HepG2 (cell line): Measurements from ENCODE around the gene DNAJC7. TPM values are rescaled to one million over a fixed set of nuclear protein-coding genes. Genes with fewer than 3 reads are reported as not detected.

Source experiments
- CHD4 ChIP-seq: fragments of 200-600 bp; sonication (generic); IDR thresholded peaks from 2 replicates; pipeline ENCODE4 v1.7.0; 2017; ENCODE audit warnings: mild to moderate bottlenecking, low read length, borderline replicate concordance
- GATAD2A ChIP-seq: IDR thresholded peaks from 2 replicates; pipeline ENCODE4 v1.6.1; 2016
- KDM5B ChIP-seq: sonication (generic); formaldehyde crosslinking; IDR thresholded peaks from 2 replicates; pipeline ENCODE4 v1.4.0; 2020; ENCODE audit warnings: missing genetic modification reagents, mild to moderate bottlenecking, borderline replicate concordance
- NCOR1 ChIP-seq: fragments of 200-600 bp; sonication (generic); IDR thresholded peaks from 2 replicates; pipeline ENCODE4 v1.7.0; 2017; ENCODE audit warnings: antibody characterized with exemption, low read length, borderline replicate concordance
- PHF20 ChIP-seq: sonication (generic); formaldehyde crosslinking; IDR thresholded peaks from 2 replicates; pipeline ENCODE4 v1.5.0; 2020; ENCODE audit warnings: mild to moderate bottlenecking, missing genetic modification reagents
- RBAK ChIP-seq: sonication (generic); formaldehyde crosslinking; IDR thresholded peaks from 2 replicates; pipeline ENCODE4 v1.5.1; 2020; ENCODE audit warnings: mild to moderate bottlenecking, missing genetic modification reagents
- ZNF296 ChIP-seq: sonication (generic); formaldehyde crosslinking; conservative IDR thresholded peaks from 2 replicates; pipeline ENCODE4 v1.5.0; 2020; ENCODE audit warnings: mild to moderate bottlenecking, missing genetic modification reagents
- ZNF3 ChIP-seq: IDR thresholded peaks from 2 replicates; pipeline ENCODE4 v1.7.0; 2017; ENCODE audit warnings: inconsistent platforms
- ZNF333 ChIP-seq: sonication (generic); formaldehyde crosslinking; IDR thresholded peaks from 2 replicates; pipeline ENCODE4 v1.4.0; 2020; ENCODE audit warnings: mild to moderate bottlenecking, missing genetic modification reagents, borderline replicate concordance
- ZNF619 ChIP-seq: sonication (generic); formaldehyde crosslinking; IDR thresholded peaks from 2 replicates; pipeline ENCODE4 v1.4.0; 2020; ENCODE audit warnings: mild to moderate bottlenecking, missing genetic modification reagents
- ZNF7 ChIP-seq: IDR thresholded peaks from 2 replicates; pipeline ENCODE4 v1.6.1; 2016; ENCODE audit warnings: missing biosample characterization, missing genetic modification reagents
- ZNF75D ChIP-seq: sonication (generic); formaldehyde crosslinking; IDR thresholded peaks from 2 replicates; pipeline ENCODE4 v1.8.1; 2023; ENCODE audit warnings: missing genetic modification reagents, mild to moderate bottlenecking, borderline replicate concordance
- ZNF775 ChIP-seq: sonication (generic); formaldehyde crosslinking; IDR thresholded peaks from 2 replicates; pipeline ENCODE4 v1.4.0; 2020; ENCODE audit warnings: missing genetic modification reagents, mild to moderate bottlenecking, moderate library complexity, borderline replicate concordance
- ZSCAN22 ChIP-seq: sonication (generic); formaldehyde crosslinking; IDR thresholded peaks from 2 replicates; pipeline ENCODE4 v1.4.0; 2020; ENCODE audit warnings: mild to moderate bottlenecking, missing genetic modification reagents
- polyA plus RNA-seq, 8 experiments: library from polyadenylated mRNA; depleted of rRNA in 3 of 8; stranded (reverse) in 7 of 8; unstranded in 1 of 8; fragments of >200 nt; fragmentation: Illumina TruSeq in 4 of 8; extraction: Trizol in 4 of 8; gene quantifications; 2 replicates each; pipeline versions ENCODE4 v1.2.1 to v1.2.3, GENCODE V29; 2011 to 2016; ENCODE audit warnings: low read depth in 4 of 8, missing spikeins in 1 of 8, mixed read lengths in 1 of 8; ENCODE audit not compliant: insufficient read depth in 1 of 8
- total RNA-seq, 5 experiments: library from RNA; depleted of rRNA; stranded (reverse); fragments of >200 nt; fragmentation: Illumina TruSeq; extraction: Trizol; gene quantifications; 2 replicates each; pipeline ENCODE4 v1.2.3, GENCODE V29; 2016; ENCODE audit warnings: low read depth in 1 of 5
- TF ChIP-seq, protein P1 (sequence below): sonication (generic); formaldehyde crosslinking; IDR thresholded peaks from 2 replicates; pipeline ENCODE4 v1.4.0; 2020; ENCODE audit warnings: missing genetic modification reagents
- TF ChIP-seq, protein P2 (sequence below): sonication (generic); formaldehyde crosslinking; IDR thresholded peaks from 2 replicates; pipeline ENCODE4 v1.4.0; 2020; ENCODE audit warnings: mild to moderate bottlenecking, missing genetic modification reagents
- TF ChIP-seq, protein P3 (sequence below): sonication (generic); formaldehyde crosslinking; IDR thresholded peaks from 2 replicates; pipeline ENCODE4 v1.9.0; 2021; ENCODE audit warnings: missing genetic modification reagents, mild to moderate bottlenecking, borderline replicate concordance
- TF ChIP-seq, protein P4 (sequence below): sonication (generic); formaldehyde crosslinking; conservative IDR thresholded peaks from 2 replicates; pipeline ENCODE4 v1.8.1; 2023; ENCODE audit warnings: missing genetic modification reagents

Gene DNAJC7
- total and polyA plus RNA-seq, 2 of the 13 experiments (the other 11 are each of a cell fraction or from before 2014, with no cell fraction given) = 47.7 to 132 TPM

DNA sequence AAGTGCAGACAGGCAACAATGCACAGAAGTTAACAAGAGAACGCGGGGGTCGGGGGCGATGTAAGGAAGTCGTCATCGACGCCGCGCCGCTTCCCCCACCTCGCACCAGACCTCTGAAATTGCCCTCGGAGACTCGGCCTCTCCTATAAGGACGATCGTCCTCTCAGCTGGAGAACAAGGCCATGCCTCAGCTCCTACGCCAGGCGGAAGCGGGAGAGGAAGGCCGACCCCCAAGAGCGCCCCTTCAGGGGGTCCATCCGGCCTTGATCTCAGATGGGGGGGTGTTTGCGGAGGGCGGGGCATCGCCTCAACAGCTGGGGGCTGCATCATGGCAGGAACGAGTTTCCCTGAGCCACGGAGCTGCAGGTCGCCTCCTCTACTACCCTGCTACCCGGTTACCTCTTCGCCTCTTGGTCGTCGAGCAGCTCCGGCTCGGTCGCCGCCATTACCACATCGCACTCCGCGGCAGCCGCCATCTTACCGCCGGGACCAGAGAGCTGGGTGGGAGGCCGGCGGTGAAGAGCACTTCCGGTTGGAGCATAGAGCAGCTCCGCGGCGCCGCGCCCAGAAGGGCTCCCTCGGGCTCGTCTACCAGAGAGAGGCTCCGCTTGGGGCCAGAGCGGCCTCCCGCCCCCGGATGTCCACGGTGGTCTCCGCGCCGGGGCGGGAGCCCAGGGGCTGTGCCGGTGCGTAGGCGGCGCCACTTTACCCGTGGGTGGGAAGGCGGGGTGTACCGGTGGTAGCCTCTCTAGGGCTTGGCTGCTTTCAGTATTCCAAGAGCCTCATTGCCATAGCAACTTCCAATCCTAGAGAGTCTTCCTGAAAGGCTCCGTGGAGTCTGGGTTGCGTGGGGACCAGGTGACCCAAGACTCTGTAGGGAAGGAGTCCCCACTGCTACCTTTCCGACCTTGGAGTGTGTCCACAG is at the start of gene DNAJC7 (continued):
- TF ChIP-seq, protein P1, sequence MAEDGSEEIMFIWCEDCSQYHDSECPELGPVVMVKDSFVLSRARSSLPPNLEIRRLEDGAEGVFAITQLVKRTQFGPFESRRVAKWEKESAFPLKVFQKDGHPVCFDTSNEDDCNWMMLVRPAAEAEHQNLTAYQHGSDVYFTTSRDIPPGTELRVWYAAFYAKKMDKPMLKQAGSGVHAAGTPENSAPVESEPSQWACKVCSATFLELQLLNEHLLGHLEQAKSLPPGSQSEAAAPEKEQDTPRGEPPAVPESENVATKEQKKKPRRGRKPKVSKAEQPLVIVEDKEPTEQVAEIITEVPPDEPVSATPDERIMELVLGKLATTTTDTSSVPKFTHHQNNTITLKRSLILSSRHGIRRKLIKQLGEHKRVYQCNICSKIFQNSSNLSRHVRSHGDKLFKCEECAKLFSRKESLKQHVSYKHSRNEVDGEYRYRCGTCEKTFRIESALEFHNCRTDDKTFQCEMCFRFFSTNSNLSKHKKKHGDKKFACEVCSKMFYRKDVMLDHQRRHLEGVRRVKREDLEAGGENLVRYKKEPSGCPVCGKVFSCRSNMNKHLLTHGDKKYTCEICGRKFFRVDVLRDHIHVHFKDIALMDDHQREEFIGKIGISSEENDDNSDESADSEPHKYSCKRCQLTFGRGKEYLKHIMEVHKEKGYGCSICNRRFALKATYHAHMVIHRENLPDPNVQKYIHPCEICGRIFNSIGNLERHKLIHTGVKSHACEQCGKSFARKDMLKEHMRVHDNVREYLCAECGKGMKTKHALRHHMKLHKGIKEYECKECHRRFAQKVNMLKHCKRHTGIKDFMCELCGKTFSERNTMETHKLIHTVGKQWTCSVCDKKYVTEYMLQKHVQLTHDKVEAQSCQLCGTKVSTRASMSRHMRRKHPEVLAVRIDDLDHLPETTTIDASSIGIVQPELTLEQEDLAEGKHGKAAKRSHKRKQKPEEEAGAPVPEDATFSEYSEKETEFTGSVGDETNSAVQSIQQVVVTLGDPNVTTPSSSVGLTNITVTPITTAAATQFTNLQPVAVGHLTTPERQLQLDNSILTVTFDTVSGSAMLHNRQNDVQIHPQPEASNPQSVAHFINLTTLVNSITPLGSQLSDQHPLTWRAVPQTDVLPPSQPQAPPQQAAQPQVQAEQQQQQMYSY (CRISPR knock-in tag) = peak; percentile 12; the same call in 1 of the 2 replicates
- TF ChIP-seq ZNF775 (CRISPR knock-in tag) = no peak
- TF ChIP-seq ZNF296 (CRISPR knock-in tag) = peak; percentile 84
- TF ChIP-seq RBAK = no peak
- TF ChIP-seq ZNF333 (CRISPR knock-in tag) = peak; percentile 91
- TF ChIP-seq KDM5B (CRISPR knock-in tag) = peak; percentile 98
- TF ChIP-seq, protein P2, sequence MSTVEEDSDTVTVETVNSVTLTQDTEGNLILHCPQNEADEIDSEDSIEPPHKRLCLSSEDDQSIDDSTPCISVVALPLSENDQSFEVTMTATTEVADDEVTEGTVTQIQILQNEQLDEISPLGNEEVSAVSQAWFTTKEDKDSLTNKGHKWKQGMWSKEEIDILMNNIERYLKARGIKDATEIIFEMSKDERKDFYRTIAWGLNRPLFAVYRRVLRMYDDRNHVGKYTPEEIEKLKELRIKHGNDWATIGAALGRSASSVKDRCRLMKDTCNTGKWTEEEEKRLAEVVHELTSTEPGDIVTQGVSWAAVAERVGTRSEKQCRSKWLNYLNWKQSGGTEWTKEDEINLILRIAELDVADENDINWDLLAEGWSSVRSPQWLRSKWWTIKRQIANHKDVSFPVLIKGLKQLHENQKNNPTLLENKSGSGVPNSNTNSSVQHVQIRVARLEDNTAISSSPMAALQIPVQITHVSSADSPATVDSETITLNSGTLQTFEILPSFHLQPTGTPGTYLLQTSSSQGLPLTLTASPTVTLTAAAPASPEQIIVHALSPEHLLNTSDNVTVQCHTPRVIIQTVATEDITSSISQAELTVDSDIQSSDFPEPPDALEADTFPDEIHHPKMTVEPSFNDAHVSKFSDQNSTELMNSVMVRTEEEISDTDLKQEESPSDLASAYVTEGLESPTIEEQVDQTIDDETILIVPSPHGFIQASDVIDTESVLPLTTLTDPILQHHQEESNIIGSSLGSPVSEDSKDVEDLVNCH (CRISPR knock-in tag) = 0 out of 2 replicates have a peak, but pooled peaks have one; percentile 78
- TF ChIP-seq ZNF3 = no peak
- TF ChIP-seq GATAD2A (CRISPR knock-in tag) = peak; percentile 91; the same call in 1 of the 2 replicates
- peak; percentile 74; the same call in 1 of the 2 replicates for TF ChIP-seq ZSCAN22 (CRISPR knock-in tag)
- peak; percentile 60; the same call in 1 of the 2 replicates for TF ChIP-seq ZNF619
- no peak for TF ChIP-seq ZNF7 (CRISPR knock-in tag)
- TF ChIP-seq, protein P3, sequence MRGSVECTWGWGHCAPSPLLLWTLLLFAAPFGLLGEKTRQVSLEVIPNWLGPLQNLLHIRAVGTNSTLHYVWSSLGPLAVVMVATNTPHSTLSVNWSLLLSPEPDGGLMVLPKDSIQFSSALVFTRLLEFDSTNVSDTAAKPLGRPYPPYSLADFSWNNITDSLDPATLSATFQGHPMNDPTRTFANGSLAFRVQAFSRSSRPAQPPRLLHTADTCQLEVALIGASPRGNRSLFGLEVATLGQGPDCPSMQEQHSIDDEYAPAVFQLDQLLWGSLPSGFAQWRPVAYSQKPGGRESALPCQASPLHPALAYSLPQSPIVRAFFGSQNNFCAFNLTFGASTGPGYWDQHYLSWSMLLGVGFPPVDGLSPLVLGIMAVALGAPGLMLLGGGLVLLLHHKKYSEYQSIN = no peak; the same call in 1 of the 2 replicates
- TF ChIP-seq, protein P4, sequence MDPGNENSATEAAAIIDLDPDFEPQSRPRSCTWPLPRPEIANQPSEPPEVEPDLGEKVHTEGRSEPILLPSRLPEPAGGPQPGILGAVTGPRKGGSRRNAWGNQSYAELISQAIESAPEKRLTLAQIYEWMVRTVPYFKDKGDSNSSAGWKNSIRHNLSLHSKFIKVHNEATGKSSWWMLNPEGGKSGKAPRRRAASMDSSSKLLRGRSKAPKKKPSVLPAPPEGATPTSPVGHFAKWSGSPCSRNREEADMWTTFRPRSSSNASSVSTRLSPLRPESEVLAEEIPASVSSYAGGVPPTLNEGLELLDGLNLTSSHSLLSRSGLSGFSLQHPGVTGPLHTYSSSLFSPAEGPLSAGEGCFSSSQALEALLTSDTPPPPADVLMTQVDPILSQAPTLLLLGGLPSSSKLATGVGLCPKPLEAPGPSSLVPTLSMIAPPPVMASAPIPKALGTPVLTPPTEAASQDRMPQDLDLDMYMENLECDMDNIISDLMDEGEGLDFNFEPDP = 0 out of 2 replicates have a peak, but pooled peaks have one; percentile 70
- TF ChIP-seq ZNF75D (CRISPR knock-in tag) = peak; percentile 70; the same call in 1 of the 2 replicates
- no peak for TF ChIP-seq NCOR1
- TF ChIP-seq CHD4 = no peak
- TF ChIP-seq PHF20 (CRISPR knock-in tag) = peak; percentile 93
